Tibial nerve (tissue), 4 donors: ENCODE results near the gene PPFIBP1. TPM values are rescaled to one million over a fixed set of nuclear protein-coding genes. Genes with fewer than 3 reads are reported as not detected.
"Not testable (repeated sequence)": the region's sequence is repeated elsewhere in the genome, so short reads cannot be mapped to it uniquely, and the experiment has no call there.

Experiments used
- DNase-seq, 2 donors: peaks; one replicate each; pipeline ENCODE4 v3.0.0-alpha.2; 2019; ENCODE audit warnings: low spot score in 2 of 2
- H3K27ac ChIP-seq, 4 donors: fragments of 200-600 bp; sonication (generic) in 3 of 4; one replicate each; pipeline ENCODE4 v1.5.1; 2017 to 2019; ENCODE audit warnings: mild to moderate bottlenecking in 1 of 4
- H3K27me3 ChIP-seq, 2 donors: fragments of 200-600 bp; sonication (generic) in 1 of 2; one replicate each; pipeline versions ENCODE4 v1.5.1 to v1.6.0; 2017 to 2019
- H3K36me3 ChIP-seq, 3 donors: fragments of 200-600 bp; sonication (generic); one replicate each; pipeline ENCODE4 v1.5.1; 2018 to 2019
- H3K4me1 ChIP-seq, 4 donors: fragments of 200-600 bp; sonication (generic) in 3 of 4; one replicate each; pipeline ENCODE4 v1.5.1; 2017 to 2019
- H3K4me3 ChIP-seq, 4 donors: fragments of 200-600 bp; sonication (generic) in 3 of 4; one replicate each; pipeline ENCODE4 v1.5.1; 2017 to 2019; ENCODE audit warnings: mild to moderate bottlenecking in 1 of 4, moderate library complexity in 1 of 4
- H3K9me3 ChIP-seq, 4 donors: fragments of 200-600 bp; sonication (generic) in 3 of 4; one replicate each; pipeline ENCODE4 v1.5.1; 2017 to 2019
- CTCF ChIP-seq, 5 experiments: fragments of 200-600 bp in 3 of 5; fragments of 450-650 bp in 2 of 5; sonication (generic) in 3 of 5; IDR thresholded peaks; one replicate each; pipeline ENCODE4 v1.5.1; 2016 to 2019; ENCODE audit warnings: antibody characterized with exemption in 5 of 5, mild to moderate bottlenecking in 3 of 5, moderate library complexity in 2 of 5
- EP300 ChIP-seq, 2 donors: sonication (generic); formaldehyde crosslinking; IDR thresholded peaks; one replicate each; pipeline ENCODE4 v1.6.1; 2017; ENCODE audit warnings: antibody characterized with exemption in 2 of 2, mild to moderate bottlenecking in 1 of 2
- POLR2A ChIP-seq, 2 donors: fragments of 450-650 bp; IDR thresholded peaks; one replicate each; pipeline ENCODE4 v1.6.1; 2017; ENCODE audit warnings: antibody characterized with exemption in 2 of 2, mild to moderate bottlenecking in 2 of 2, moderate library complexity in 2 of 2
- WGBS, 2 donors: methylation state at CpG; one replicate each; pipeline ENCODE4 v1.1.5; 2018; 5-methylcytosine and 5-hydroxymethylcytosine counted together
- total RNA-seq, 4 donors: library from RNA; depleted of rRNA; stranded (reverse); fragments of >200 nt; gene quantifications; one replicate each; pipeline ENCODE4 v1.1.0, GENCODE V29; 2016

The PPFIBP1 gene
- total RNA-seq, 4 donors from 2014 or later, result 56.9 to 110 (median 72.5) TPM

- Histone ChIP-seq H3K4me1 (peaks cover 0 to 40% (median 17%) of the 10 kb centered on the region in 4 donors), H3K27ac (peak overlapping the region in 2 of 4 donors; percentile 36 to 51), H3K4me3 (no peak overlapping the region), H3K27me3 (no peaks in the 10 kb centered on the region), H3K36me3 (no peaks in the 10 kb centered on the region), H3K9me3 (no peaks in the 10 kb centered on the region)
- DNase-seq, result no peak
- 64 to 67% methylated on average over 4 of the region's 4 CpGs for WGBS, 2 donors
- TF ChIP-seq EP300 (IDR thresholded peaks at IDR 0.05) (no peak), CTCF (IDR thresholded peaks at IDR 0.05) (no peak), POLR2A (IDR thresholded peaks at IDR 0.05) (no peak)
Observed at GRCh38 chr12:27539191-27539631, 15.2 kb downstream of the PPFIBP1 start.

- no peak for TF ChIP-seq CTCF (IDR thresholded peaks at IDR 0.05)
- TF ChIP-seq EP300 (IDR thresholded peaks at IDR 0.05), result no peak
- TF ChIP-seq POLR2A (IDR thresholded peaks at IDR 0.05), result no peak
- Histone ChIP-seq H3K36me3 (no peaks in the 10 kb centered on the region), H3K4me3 (no peak overlapping the region), H3K9me3 (no peaks in the 10 kb centered on the region), H3K4me1 (peaks cover 0 to 50% (median 17%) of the 10 kb centered on the region in 4 donors), H3K27ac (no peak overlapping the region), H3K27me3 (no peaks in the 10 kb centered on the region)
- DNase-seq, result no peak
- 72 to 81% methylated on average over 8 of the region's 8 CpGs for WGBS, 2 donors
Observed at GRCh38 chr12:27541031-27541719, 17.2 kb downstream of the PPFIBP1 start.

- Histone ChIP-seq H3K36me3 (no peaks in the 10 kb centered on the region), H3K27me3 (no peaks in the 10 kb centered on the region), H3K4me1 (peaks cover 0 to 52% (median 14%) of the 10 kb centered on the region in 4 donors), H3K4me3 (no peak overlapping the region), H3K9me3 (no peaks in the 10 kb centered on the region), H3K27ac (no peak overlapping the region)
- no peak for DNase-seq
- WGBS, 2 donors, result 40 to 48% methylated on average over 5 of the region's 5 CpGs
- no peak for TF ChIP-seq CTCF (IDR thresholded peaks at IDR 0.05)
- no peak for TF ChIP-seq EP300 (IDR thresholded peaks at IDR 0.05)
- TF ChIP-seq POLR2A (IDR thresholded peaks at IDR 0.05), result no peak
Observed at GRCh38 chr12:27542628-27543027, 18.6 kb downstream of the PPFIBP1 start.

GRCh38 chr12:27544858-27545257, 20.9 kb downstream of the PPFIBP1 start:
- H3K27ac ChIP-seq, H3K27me3 ChIP-seq, H3K4me3 ChIP-seq, H3K9me3 ChIP-seq, DNase-seq, H3K36me3 ChIP-seq: not testable (repeated sequence)
- H3K4me1 ChIP-seq, result peaks cover 0 to 54% (median 15%) of the 10 kb centered on the region in 4 donors
- WGBS, 2 donors, result 97 to 100% methylated on average over 1 of the region's 1 CpG

GRCh38 chr12:27545665-27546064, 21.7 kb downstream of the PPFIBP1 start:
- no peak for DNase-seq
- 73 to 83% methylated on average over 9 of the region's 9 CpGs for WGBS, 2 donors
- Histone ChIP-seq H3K4me3 (no peak overlapping the region), H3K36me3 (no peaks in the 10 kb centered on the region), H3K27me3 (no peaks in the 10 kb centered on the region), H3K27ac (peak overlapping the region in 1 of 4 donors; percentile 2), H3K4me1 (peaks cover 0 to 62% (median 23%) of the 10 kb centered on the region in 4 donors), H3K9me3 (no peaks in the 10 kb centered on the region)
- TF ChIP-seq CTCF (IDR thresholded peaks at IDR 0.05) (no peak), POLR2A (IDR thresholded peaks at IDR 0.05) (no peak), EP300 (IDR thresholded peaks at IDR 0.05) (no peak)
